NCI-H2227 (cell line): ENCODE data around the gene TAF7L.
A peak's percentile ranks its signal among the peaks of the same experiment; 100 is the strongest.

Experiments
- DNase-seq: peaks from one replicate; lab custom pipeline; 2025; ENCODE audit not compliant: unreplicated experiment; lab: John Stamatoyannopoulos, UW

TAF7L gene

GRCh38 chrX:101223226-101223625, 67.9 kb downstream of the TAF7L start:
- DNase-seq: no peak

- peak; percentile 49 for DNase-seq
Measured at GRCh38 chrX:101220662-101221260, 70.4 kb downstream of the TAF7L start.

- DNase-seq: peak; percentile 83
Measured at GRCh38 chrX:101219864-101220346, 71.2 kb downstream of the TAF7L start.

GRCh38 chrX:101219116-101219863, 71.8 kb downstream of the TAF7L start, which contains the start of gene DRP2:
DRP2 (plus strand) TSS chrX:101219786; CDS start chrX:101231648, 11,862 bp downstream.
- no peak for DNase-seq
